Activated T-cell treated with anti-CD3 and anti-CD28 coated beads, Interleukin-2, amount 50 U/mL, for 48 hours (primary cell): Measurements from ENCODE around the gene ELOB.

Experiments used
- DNase-seq, 2 experiments: peaks; one replicate each; pipeline ENCODE4 v3.0.0-alpha.2; 2020

Gene ELOB

DNA sequence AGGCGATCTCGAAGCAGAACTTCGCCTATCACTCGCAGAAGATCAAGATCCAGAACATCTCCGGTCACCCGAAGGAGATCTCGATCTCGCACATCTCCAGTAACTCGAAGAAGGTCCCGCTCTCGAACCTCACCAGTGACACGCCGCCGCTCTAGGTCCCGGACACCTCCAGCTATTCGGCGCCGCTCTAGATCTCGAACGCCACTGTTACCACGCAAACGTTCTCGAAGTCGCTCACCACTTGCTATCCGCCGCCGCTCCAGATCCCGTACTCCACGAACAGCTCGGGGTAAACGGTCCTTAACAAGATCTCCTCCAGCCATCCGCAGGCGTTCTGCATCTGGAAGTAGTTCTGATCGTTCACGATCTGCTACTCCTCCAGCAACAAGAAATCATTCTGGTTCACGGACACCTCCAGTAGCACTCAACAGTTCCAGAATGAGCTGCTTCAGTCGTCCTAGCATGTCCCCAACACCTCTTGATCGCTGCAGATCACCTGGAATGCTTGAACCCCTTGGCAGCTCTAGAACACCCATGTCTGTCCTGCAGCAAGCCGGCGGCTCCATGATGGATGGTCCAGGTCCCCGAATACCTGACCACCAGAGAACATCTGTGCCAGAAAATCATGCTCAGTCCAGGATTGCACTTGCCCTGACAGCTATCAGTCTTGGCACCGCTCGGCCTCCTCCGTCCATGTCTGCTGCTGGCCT, 10.5 kb downstream of the ELOB start:
- no peak for DNase-seq

DNA sequence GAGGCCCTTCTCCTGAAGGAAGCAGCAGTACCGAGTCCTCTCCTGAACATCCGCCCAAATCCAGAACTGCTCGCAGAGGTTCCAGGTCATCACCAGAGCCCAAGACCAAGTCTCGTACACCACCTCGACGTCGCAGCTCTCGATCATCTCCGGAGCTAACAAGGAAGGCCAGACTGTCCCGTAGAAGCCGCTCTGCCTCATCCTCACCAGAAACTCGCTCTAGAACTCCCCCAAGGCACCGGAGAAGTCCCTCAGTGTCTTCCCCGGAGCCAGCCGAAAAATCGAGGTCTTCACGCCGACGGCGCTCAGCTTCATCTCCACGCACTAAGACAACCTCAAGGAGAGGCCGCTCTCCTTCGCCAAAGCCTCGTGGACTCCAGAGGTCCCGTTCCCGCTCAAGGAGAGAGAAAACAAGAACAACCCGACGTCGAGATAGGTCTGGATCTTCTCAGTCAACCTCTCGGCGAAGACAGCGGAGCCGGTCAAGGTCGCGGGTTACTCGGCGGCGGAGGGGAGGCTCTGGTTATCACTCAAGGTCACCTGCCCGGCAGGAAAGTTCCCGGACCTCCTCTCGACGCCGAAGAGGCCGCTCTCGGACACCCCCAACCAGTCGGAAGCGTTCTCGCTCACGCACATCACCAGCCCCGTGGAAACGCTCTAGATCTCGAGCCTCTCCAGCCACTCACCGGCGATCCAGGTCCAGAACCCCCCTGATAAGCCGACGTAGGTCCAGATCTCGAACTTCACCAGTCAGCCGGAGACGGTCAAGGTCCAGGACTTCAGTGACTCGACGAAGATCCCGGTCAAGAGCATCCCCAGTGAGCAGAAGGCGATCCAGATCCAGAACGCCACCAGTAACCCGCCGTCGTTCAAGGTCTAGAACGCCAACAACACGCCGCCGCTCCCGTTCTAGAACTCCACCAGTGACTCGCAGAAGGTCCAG, 11.3 kb downstream of the ELOB start:
- no peak for DNase-seq

DNA sequence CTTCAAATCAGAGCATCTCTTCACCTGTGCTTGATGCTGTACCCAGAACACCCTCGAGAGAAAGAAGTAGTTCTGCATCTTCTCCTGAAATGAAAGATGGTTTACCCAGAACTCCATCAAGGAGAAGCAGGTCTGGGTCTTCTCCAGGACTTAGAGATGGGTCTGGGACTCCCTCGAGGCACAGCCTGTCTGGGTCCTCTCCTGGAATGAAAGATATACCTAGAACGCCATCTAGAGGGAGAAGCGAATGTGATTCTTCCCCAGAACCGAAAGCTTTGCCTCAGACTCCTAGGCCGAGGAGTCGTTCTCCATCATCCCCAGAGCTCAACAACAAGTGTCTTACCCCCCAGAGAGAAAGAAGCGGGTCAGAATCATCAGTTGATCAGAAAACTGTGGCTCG, 12.4 kb downstream of the ELOB start:
- no peak for DNase-seq

DNA sequence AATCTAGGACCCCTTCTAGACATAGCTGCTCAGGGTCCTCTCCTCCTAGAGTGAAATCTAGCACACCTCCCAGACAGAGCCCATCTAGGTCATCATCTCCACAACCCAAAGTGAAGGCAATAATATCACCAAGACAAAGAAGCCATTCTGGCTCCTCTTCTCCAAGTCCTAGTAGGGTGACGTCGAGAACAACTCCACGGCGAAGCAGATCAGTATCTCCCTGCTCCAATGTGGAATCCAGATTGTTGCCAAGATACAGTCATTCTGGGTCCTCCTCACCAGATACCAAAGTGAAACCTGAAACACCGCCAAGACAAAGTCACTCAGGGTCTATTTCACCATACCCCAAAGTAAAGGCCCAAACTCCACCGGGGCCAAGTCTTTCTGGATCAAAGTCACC, 13.9 kb downstream of the ELOB start:
- no peak for DNase-seq

DNA sequence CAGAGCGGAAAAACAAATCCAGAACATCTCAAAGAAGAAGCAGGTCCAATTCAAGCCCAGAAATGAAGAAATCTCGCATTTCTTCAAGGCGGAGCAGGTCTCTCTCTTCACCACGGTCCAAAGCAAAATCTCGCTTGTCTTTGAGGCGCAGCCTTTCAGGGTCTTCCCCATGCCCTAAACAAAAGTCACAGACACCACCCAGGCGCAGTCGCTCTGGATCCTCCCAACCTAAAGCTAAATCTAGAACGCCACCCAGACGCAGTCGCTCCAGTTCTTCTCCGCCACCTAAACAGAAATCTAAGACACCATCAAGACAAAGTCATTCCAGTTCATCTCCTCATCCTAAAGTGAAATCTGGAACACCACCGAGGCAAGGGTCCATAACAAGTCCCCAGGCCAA, 14.4 kb downstream of the ELOB start:
- DNase-seq, result no peak

DNA sequence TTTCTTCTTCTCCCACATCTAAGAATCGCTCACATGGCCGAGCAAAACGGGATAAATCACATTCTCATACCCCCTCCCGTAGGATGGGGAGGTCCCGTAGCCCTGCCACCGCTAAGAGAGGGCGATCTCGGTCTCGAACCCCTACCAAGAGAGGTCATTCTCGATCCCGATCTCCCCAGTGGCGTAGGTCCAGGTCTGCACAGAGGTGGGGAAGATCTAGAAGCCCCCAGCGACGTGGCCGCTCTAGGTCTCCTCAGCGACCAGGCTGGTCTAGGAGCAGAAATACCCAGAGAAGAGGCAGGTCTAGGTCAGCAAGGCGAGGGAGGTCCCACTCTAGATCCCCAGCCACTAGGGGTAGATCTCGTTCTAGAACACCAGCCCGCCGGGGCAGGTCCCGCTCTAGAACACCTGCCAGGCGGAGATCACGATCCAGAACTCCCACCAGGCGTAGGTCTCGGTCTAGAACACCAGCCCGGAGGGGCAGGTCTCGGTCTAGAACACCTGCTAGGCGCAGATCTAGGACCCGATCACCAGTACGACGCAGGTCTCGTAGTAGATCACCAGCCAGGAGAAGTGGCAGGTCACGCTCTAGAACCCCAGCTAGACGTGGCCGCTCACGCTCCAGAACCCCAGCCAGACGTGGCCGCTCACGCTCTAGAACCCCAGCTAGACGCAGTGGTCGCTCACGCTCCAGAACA, 15.0 kb downstream of the ELOB start:
- no peak for DNase-seq

DNA sequence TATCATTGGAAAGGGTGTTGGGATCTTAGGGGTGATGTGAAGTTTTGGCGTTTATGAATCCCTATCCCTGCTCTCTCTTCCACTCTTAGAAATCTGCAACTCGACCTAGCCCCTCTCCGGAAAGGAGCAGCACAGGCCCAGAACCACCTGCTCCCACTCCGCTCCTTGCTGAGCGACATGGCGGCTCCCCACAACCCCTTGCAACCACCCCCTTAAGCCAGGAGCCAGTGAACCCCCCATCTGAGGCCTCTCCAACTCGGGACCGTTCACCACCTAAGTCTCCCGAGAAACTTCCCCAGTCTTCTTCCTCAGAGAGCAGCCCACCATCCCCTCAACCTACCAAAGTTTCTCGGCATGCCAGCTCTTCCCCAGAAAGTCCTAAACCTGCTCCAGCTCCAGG, 15.6 kb downstream of the ELOB start:
- DNase-seq, result no peak

DNA sequence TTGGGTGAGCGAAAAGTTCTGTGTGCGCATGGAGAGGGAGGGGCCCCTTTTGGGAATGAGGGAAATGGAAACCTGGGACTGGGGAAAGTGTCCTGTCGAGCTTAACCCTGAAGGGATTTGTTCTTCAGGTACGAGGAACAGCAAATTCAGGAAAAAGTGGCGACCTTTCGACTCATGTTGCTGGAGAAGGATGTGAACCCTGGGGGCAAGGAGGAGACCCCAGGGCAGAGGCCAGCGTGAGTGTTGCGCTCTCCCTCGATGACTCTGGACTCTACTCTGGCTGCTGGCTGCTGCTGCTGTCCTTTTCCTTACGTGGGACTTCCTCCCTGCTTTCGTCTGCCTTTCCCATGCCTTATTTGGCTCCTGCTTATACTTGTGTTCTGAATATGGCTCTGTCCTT, 19.7 kb downstream of the ELOB start:
- no peak for DNase-seq

DNA sequence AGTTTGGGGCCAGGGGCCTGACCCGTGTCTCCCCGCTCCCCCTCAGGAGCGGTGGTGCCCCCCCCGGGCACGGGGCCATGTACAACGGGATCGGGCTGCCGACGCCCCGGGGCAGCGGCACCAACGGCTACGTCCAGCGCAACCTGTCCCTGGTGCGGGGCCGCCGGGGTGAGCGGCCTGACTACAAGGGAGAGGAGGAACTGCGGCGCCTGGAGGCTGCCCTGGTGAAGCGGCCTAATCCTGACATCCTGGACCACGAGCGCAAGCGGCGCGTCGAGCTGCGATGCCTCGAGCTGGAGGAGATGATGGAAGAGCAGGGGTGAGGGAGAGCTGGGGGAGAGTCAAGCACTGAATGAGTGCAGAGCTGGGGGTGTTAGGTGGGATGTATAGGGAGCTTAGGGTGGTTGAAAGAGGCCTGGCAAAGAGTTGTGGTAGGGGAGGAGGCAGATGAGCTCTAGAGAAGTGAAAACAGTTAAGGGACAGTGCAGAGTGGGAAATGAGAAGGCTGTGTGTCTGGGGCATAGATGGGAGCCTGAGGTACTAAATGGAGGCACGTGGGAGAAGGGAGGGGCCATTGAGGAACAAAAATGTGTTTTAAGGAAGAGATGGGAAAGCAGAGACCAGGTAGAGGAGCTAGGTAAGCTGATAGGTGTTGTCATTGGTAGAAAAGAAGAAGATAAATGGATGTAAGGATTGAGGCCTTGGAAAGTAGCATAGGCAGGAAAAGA, 20.6 kb downstream of the ELOB start:
- no peak for DNase-seq

DNA sequence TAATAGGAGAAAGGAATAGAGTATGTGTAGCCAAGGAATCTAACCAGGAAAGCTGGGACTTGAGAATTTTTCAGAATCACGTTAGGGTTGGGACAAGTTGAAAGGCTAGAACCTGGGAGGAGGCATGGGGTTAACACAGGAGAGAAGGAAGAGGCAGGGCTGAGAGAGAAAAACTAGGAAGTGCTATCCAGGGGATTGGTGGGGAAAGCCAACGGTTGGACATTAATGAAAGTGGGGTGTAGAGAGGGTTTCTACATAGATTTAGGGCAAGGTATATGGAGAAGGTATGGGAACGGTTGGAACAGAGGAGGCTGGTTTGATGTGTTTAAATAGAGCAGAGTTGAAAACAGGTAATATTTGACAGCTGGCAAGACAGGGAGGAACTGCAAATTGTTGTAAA, 21.9 kb downstream of the ELOB start:
- no peak for DNase-seq

DNA sequence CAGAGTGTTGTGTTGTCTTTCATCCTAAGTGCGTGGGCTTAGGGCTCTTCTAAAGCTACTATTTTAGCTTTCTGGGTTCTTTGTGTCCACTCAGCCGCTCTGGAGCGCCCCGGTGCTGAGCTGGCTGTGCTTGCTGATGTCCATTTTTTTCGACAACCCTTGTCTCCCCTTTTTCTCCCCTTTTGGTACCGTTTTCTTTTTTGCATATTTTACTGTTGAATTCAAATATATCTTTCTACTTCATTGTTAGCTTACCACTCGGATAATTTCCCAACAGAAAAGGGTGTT, 23.4 kb downstream of the ELOB start:
- DNase-seq, result no peak

DNA sequence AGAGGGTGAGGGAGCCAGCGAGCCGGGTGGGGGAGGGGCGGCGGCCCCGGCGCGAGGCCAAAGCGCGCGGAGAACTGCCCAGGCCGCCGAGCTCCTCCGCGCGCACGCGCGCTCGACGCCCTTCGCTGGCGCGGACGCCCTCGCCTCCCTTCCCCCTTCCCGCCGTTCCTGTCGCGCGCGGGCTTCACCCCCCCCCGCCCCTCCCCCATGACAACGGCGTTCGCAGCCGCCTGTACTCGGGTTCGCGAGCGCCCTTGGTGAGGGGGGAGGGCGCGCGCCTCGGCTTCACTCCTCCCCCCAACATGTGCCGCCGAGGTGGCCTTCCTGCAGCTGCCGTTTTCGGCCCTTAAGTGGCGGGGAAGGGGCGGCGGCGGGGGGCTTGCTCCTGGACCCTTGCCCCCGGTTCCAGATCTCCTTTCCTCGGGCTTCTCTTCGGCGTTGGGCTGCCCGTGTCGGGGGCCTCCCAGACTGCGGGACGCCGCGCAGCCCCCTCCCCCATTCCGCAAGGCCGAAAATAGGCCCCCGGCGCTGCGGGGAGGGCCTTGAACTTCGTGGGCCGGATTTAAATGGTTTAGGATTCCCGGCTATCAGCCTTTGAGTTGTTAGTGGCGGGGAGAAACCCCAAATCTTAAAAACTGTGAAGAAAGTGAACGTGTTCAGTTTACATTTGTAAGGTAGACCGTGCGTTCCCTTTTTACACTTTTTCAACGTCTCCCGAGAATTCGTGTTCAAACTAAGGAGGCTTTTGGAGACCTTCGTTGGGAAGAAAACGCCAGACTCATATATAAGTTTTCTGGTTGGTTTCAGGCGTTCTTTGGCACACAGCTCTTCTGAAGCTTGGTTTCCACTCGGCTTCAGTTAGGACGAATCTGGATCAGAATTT, 24.0 kb downstream of the ELOB start:
- no peak for DNase-seq

DNA sequence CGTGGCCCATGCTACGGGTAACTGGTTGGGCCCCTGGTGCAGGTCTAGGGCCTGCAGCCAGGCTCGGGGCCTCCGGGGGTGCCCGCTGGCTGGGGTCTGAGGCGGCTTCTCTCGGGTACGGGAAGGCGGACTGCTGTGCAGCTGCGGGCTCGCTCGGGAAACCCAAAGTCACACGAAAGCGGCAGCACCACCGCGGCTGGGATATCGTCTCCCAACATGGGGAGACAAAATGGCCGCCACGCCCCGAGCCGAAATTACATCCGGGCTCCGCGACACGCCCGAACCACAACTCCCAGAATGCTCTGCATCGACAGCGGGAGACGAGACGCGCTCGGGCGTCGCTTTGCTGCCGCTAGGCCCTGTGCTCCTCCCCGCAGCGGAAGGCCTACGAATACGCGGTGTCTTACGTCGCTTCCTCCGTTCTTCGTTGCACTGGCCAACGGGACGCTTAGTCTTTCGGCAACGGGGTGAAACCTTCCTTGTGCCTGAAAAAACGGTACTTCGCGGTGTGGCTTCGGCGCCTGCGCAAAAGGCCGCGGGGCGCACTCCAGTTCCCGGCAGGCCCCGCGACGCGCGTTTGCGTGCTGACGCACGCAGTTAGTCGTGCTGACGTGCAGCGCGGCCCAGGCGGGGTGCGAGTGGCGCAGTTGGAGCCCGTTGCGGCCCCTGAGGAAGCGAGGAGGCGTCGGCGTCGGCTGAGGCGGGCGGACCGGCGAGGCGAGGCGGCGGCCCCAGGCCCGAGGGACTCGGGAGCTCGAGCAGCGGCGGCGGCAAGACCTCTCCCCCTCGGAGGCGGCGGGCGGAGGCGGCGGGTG, 24.8 kb downstream of the ELOB start, which contains the start of gene SRRM2:
Gene SRRM2, plus strand, starts transcription at position 604 of the 815 bp plus-strand sequence. CDS start 3,727 bp downstream, outside the sequence.
- peak; percentile 96 to 97 for DNase-seq

DNA sequence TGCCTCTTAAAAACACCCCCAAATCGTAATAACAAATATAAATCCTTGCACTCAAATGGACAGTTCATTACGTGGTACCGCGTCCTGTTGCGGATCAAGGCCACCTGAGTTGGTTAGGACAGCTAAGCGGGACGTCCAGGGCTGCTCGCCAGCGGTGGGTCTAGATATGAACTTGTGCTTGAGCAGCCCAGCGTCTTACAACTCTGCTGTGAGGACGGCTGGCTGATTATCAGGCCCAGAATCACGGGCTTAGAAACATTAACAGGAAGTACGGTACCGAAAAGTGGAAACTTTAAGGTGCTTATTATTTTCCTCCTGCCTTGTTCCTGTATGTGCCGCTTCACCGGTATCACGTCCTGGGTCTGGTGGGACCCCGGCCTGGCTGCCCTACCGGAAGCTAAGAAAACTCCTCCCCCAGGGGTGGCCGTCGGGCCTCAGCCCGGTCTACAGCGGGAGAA, 25.5 kb downstream of the ELOB start:
- peak in 1 of 2 experiments; percentile 54 for DNase-seq

DNA sequence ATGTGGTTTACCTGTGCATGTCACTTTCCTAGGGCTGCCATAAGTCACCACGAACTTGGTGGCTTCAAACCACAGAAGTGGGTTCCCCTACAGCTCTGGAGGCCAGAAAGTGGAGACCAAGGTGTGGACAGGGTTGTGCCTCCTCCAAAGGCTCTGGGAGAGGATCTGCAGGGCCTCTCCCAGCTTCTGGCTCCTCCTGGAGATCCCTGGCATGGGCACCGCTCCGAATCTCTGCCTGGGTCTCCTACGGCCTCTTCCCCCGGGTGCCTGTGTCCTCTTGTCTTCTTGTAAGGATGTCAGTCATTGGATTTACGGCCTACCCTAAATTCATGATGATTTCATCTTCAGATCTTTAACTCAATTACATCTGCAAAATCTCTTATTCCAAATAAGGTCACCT, 27.1 kb downstream of the ELOB start:
- DNase-seq, result no peak

DNA sequence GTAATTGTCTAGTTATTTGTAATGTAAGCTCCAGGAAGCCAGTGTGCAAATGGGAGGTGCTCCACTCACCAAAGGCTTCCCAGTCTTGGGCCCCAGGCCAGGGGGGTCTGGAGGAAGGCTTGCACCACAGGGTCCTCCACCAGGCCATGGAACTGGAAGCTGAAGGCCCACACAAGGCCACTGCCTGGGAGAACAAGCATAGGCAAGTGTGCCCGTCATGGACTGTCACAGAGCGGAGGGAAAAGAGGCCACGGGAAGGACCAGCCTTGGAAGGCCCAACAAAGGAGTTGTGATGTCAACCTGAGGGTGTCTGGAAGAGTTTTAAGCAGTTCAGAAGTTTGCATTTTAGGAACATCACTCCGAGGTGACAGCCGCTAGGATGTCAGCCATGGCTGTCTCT, 27.6 kb downstream of the ELOB start:
- DNase-seq, result no peak

DNA sequence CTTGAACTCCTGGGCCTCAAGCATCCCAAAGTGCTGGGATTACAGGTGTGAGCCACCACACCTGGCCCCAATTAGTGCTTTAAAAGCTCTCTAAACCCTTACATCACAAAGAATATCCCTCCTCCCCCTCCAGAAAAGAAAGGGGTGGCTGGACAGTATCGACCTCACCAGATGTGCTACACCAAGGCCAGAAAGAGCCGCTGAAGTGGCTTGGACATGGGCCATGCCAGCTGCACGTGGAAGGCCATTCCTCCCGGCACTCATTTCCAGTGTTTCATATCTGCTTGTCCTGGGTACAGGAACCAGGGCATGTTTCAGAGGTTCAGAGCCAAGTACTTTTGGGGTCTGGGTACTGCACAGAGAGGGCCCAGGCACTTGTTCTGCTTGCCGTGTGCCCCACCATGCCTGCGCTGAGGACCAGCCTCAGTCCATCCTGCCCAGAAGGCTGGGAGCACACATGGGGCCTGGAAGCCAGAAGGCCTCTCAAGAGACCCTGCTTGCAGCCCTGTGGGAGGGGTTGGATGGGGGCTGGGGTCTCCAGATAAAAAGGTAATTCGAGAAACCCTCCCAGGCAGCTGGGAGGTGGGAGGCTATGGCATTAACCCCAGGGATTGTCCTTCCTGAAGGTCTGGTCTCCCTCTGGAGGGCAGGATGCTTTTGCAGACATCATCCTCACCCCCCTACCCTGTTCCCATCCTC, 28.2 kb downstream of the ELOB start:
- DNase-seq, result no peak

DNA sequence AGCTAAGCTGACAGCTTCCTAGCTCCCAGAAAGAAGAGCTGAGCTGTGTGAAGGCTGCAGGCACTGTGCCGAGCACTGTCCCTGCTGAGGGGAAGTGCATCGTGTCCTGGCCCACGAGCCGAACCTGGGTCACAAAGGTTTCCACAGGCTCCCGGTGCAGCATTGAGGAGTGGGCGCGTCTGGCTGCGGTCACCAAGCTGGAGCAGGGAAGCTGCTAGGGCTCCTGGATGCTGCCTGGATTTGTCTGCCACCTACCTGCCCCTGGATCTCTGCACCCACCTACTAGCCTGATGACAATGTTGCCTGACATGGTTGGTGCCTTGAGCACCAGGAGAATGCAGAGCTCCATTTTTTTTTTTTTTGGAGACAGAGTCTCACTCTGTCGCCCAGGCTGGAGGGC, 31.1 kb downstream of the ELOB start:
- DNase-seq, result no peak

DNA sequence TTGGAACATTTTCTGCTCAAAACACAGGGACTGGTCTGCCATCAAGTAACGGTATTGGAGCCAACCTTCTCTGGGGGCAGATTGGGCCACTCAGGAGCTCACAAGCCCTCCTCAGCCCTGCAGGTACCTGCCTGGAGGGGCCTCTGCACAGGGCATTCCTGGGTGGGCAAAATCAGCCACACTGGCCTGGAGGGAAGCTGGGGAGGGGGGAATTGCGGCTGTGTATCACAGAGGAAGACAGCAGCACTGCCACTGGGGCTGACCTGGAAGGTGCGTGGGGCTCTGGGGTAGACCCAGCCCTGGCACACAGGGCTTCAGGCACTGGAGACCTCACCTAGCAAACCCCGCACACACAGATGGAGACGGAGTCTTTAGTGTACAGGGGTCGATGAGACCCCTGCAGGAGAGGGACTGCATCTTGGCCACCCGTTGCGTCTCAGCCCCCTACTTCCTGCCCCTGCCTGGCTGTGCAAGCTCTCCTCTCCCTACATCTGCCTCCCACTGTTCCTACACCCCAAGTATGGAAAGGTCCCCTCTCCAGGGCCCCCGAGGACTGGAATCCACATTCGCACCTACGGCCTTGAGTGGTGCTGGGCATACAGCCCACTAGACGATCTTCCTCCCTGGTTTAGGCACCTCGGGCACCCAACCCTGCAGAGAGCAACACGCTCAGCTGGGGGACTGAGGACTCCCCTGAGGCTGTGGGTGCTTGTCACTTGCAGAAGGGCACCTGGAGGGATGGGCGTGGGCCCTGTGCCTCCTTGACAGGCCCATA, 31.8 kb downstream of the ELOB start:
- DNase-seq, result no peak

DNA sequence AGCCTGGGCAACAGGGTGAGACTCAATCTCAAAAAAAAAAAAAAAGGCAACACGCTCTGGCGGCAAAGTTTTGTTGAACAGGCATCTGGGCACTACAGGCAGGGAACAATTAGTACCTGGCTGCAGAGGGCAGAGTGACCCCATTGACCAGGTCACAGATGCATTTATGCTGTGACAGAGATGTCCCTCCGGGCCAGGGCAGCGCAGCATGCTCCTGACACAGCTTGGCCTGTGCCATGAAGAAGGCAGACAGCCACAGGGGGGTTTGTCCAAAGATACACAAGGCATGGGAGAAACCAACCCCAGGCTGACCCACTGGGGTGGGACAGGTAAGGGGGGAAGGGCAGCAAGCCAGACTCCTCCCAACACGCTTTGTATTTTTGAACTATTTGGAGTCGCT, 32.4 kb downstream of the ELOB start:
- no peak for DNase-seq
